Kidney epithelial cell (primary cell): ENCODE data around the gene AVPR1B. TPM values are rescaled to one million over a fixed set of nuclear protein-coding genes. Genes with fewer than 3 reads are reported as not detected.

Experiments used
- DNase-seq: peaks from one replicate; pipeline ENCODE4 v3.0.0-alpha.2; 2010; ENCODE audit warnings: low read depth
- H3K27me3 ChIP-seq: 2 replicates; pipeline ENCODE4 v1.6.0; 2011; ENCODE audit warnings: low read length; ENCODE audit not compliant: control insufficient read depth, insufficient read depth
- H3K36me3 ChIP-seq: 2 replicates; pipeline ENCODE4 v1.5.1; 2011; ENCODE audit warnings: low read length; ENCODE audit not compliant: control insufficient read depth, insufficient read depth
- H3K4me3 ChIP-seq: 2 replicates; pipeline ENCODE4 v1.5.1; 2011; ENCODE audit warnings: low read depth, mild to moderate bottlenecking, control low read depth, low read length
- total RNA-seq: library from RNA; depleted of rRNA; stranded (reverse); fragments of >200 nt; gene quantifications from 2 replicates; pipeline ENCODE4 v1.2.3, GENCODE V29; 2015
- TF ChIP-seq, protein P1 (sequence below): IDR thresholded peaks from 2 replicates; pipeline ENCODE4 v1.5.1; 2011; ENCODE audit warnings: mild to moderate bottlenecking, moderate library complexity, low read length, control low read depth, inconsistent platforms; ENCODE audit not compliant: insufficient read depth, poor library complexity, severe bottlenecking

The AVPR1B gene
- total RNA-seq, 1 donor from 2014 or later, result not detected

DNA sequence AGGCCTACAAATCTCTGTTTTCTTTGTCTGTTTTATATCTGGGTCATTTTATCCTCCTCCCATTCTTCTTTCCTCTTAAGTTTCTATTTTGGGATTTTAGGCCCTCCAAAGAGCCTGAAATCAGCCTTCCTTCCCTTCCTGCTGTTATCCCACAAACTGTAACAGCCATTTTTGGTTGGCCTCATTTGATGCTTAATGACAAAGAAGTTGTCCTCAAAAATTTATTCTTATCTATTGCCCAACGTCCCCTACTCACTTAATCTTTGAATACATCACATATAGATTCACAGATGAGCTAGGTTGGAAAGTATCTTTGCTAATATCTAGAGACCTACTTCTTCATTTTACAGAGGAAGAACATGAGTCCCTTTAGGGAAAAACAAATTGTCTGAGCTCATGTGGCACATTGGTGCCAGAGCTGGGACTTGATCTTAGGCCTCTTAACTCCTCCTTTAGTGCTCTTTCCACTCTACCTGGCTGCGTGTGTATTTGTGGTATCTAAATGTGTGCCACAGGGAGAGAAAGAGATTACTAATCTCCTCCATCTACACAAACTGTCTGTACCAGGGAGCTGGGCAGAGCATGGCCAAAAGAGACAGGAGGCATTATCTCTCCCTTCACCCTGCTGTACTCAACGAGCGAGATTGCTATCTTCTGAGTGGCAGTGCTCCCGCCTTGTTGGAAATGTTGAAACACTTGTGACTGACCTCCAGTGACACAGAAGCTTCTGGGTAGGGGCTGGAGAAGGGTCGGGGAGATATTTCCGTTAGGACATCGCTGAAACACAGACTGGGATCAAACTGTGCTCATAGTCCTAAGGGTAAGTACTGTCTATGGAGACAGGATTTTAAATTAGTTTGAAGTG is 34.1 kb downstream of the AVPR1B start:
- TF ChIP-seq, protein P1, sequence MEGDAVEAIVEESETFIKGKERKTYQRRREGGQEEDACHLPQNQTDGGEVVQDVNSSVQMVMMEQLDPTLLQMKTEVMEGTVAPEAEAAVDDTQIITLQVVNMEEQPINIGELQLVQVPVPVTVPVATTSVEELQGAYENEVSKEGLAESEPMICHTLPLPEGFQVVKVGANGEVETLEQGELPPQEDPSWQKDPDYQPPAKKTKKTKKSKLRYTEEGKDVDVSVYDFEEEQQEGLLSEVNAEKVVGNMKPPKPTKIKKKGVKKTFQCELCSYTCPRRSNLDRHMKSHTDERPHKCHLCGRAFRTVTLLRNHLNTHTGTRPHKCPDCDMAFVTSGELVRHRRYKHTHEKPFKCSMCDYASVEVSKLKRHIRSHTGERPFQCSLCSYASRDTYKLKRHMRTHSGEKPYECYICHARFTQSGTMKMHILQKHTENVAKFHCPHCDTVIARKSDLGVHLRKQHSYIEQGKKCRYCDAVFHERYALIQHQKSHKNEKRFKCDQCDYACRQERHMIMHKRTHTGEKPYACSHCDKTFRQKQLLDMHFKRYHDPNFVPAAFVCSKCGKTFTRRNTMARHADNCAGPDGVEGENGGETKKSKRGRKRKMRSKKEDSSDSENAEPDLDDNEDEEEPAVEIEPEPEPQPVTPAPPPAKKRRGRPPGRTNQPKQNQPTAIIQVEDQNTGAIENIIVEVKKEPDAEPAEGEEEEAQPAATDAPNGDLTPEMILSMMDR, result no peak
- no peak for DNase-seq
- no peak overlapping the region for H3K4me3 ChIP-seq
- H3K27me3 ChIP-seq, result no peaks in the 10 kb centered on the region
- H3K36me3 ChIP-seq, result no peaks in the 10 kb centered on the region

DNA sequence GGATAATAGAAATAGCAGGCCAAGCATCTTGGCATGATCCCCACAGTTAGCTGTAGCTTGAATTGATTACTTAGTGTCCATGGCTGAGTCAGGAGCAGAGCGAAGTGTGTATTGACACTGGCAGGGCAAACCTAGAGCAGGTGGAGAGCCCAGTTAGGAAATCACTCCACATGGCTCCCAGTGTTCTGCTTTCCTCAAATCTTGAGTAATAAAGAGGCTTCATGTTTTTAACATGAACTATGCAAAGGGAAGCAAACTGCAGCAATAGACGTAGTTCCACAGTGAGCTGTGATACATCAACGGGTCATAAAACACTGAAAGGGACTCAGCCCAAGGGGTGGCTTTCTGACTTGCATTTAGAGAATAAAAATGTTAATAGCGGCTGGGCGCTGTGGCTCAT is 35.3 kb downstream of the AVPR1B start:
- Histone ChIP-seq H3K36me3 (no peaks in the 10 kb centered on the region), H3K4me3 (no peak overlapping the region), H3K27me3 (no peaks in the 10 kb centered on the region)
- DNase-seq, result no peak
- TF ChIP-seq, protein P1, result no peak

DNA sequence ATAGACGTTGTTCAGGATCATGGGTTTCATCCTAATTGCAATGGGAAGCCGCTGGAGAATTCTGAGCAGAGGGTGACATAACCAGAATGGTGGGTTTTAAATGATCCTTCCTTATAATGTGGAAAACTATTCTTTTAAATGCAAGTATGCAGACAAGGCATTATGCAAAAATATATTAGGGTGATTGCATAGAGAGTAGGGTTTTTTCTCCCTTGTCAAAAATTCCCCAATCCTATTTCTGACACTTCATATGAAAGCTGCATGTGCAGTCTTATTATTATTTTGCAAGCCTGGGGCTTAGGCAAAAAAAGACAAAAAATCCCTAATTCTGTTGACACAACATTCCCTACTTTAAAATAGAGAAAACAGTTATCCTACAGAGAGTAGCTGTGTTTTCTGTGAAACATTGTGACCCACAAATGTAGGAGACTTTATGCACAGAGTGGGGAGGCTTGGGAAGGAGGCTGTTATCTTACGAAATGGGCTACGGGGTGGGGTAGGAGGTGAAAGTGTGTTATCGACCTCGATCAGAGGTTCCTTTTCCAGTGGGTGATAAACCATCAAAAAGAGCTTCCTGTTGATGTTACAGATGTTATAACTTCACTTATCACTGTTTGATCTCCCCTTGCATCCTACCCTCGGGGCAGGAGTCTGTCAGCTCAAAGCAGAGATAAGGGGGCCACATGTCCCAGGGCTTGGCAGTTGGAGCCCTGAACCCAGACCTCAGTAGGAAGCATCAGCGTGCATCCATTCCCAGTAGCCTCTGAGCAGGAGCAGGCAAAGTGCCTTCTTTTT is 37.0 kb downstream of the AVPR1B start:
- TF ChIP-seq, protein P1, result no peak
- Histone ChIP-seq H3K36me3 (no peaks in the 10 kb centered on the region), H3K27me3 (no peaks in the 10 kb centered on the region), H3K4me3 (no peak overlapping the region)
- no peak for DNase-seq

DNA sequence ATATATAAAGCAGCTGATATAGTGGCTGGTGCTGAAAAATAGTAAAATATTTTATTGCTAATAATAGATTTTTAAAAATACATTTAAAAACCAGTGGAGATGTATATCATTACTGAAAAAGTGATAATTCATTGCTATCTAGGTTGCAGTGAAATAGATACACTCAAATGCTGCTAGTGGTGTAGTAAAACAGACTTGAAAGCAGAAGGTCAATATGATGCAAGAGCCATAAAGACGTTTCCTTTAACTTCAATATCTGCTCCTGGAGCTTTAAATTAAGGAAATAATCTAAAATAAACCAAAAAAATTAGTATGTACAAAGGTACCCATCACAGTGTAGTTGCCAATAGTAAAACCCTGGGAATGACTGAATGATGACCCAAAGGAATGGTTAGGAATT is 38.1 kb downstream of the AVPR1B start:
- Histone ChIP-seq H3K27me3 (no peaks in the 10 kb centered on the region), H3K4me3 (no peak overlapping the region), H3K36me3 (no peaks in the 10 kb centered on the region)
- DNase-seq, result no peak
- TF ChIP-seq, protein P1, result no peak

DNA sequence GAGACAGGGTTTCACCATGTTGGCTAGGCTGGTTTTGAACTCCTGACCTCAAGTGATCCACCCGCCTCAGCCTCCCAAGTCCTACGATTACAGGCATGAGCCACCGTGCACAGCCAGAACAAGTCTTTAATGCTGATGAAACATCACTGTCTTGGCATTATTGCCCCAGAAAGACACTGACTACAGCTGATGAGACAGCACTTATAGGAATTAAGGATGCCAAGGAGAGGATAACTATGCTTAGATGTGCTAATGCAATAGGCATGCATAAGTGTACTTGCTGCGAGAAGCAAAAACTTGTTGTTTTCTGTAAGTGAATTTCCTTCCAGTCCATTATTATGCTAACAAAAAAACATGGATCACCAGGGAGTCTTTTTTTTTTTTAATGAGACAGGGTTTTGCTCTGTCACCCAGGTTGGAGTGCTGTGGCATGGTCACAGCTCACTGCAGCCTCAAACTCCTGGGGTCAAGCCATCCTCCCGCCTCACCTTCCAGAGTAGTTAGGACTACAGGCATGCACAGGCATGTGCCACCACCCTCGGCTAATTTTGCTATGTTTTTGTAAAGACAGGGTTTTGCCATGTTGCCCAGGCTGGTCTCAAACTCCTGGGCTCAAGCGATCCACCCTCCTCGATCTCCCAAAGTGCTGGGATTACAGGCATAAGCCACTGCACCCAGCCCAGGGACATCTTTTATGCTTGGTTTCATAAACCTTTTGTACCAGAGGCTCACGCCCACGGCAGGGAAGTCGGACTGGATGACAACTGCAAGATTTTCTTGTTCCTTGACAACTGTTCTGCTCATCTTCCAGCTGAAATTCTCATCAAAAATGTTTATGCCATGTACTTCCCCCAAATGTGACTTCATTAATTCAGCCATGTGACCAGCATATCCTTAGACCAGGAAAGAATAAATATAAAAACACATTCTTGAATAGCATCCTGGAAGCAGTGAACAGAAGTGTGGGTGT is 41.1 kb downstream of the AVPR1B start:
- H3K4me3 ChIP-seq, result no peak overlapping the region
- H3K27me3 ChIP-seq, result no peaks in the 10 kb centered on the region
- TF ChIP-seq, protein P1, result no peak
- H3K36me3 ChIP-seq, result no peaks in the 10 kb centered on the region
- DNase-seq, result no peak
